Measurements from ENCODE around the gene ADGRD2.

Gene ADGRD2

GRCh38 chr9:124488641-124489210 is 38.5 kb downstream of the ADGRD2 start:
- Histone ChIP-seq H3K27me3 (ENCODE audit: insufficient read depth, low read length) (peaks cover 45% of the 10 kb centered on the region), H3K36me3 (ENCODE audit: insufficient read depth, low read length) (no peaks in the 10 kb centered on the region), H3K4me1 (ENCODE audit: control insufficient read depth, insufficient read depth, low read length, unreplicated experiment) (no peaks in the 10 kb centered on the region)

GRCh38 chr9:124489222-124489621 is 39.0 kb downstream of the ADGRD2 start:
- Histone ChIP-seq H3K36me3 (ENCODE audit: insufficient read depth, low read length) (no peaks in the 10 kb centered on the region), H3K27ac (ENCODE audit: low read depth, low read length) (no peak overlapping the region), H3K4me1 (ENCODE audit: control insufficient read depth, insufficient read depth, low read length, unreplicated experiment) (no peaks in the 10 kb centered on the region)

More at GRCh38 chr9:124488641-124489210, 38.5 kb downstream of the ADGRD2 start:
- Histone ChIP-seq H2AFZ (ENCODE audit: low read length, unreplicated experiment) (no peak overlapping the region), H3K79me2 (ENCODE audit: control insufficient read depth, insufficient read depth, low read length, unreplicated experiment) (no peaks in the 10 kb centered on the region), H3K27ac (ENCODE audit: low read depth, low read length) (no peak overlapping the region), H3K4me3 (ENCODE audit: low read depth, low read length) (no peak overlapping the region)

GRCh38 chr9:124490004-124490403 is 39.8 kb downstream of the ADGRD2 start:
- Histone ChIP-seq H2AFZ (ENCODE audit: low read length, unreplicated experiment) (no peak overlapping the region), H3K27me3 (ENCODE audit: insufficient read depth, low read length) (peaks cover 41% of the 10 kb centered on the region), H3K79me2 (ENCODE audit: control insufficient read depth, insufficient read depth, low read length, unreplicated experiment) (no peaks in the 10 kb centered on the region), H3K4me3 (ENCODE audit: low read depth, low read length) (no peak overlapping the region), H3K27ac (ENCODE audit: low read depth, low read length) (no peak overlapping the region), H3K4me1 (ENCODE audit: control insufficient read depth, insufficient read depth, low read length, unreplicated experiment) (no peaks in the 10 kb centered on the region), H3K36me3 (ENCODE audit: insufficient read depth, low read length) (no peaks in the 10 kb centered on the region)

More at GRCh38 chr9:124489222-124489621, 39.0 kb downstream of the ADGRD2 start:
- Histone ChIP-seq H3K4me3 (ENCODE audit: low read depth, low read length) (no peak overlapping the region), H3K27me3 (ENCODE audit: insufficient read depth, low read length) (peaks cover 43% of the 10 kb centered on the region), H3K79me2 (ENCODE audit: control insufficient read depth, insufficient read depth, low read length, unreplicated experiment) (no peaks in the 10 kb centered on the region), H2AFZ (ENCODE audit: low read length, unreplicated experiment) (no peak overlapping the region)

GRCh38 chr9:124491049-124491975 is 41.1 kb downstream of the ADGRD2 start:
- no peaks in the 10 kb centered on the region for H3K4me1 ChIP-seq (ENCODE audit: control insufficient read depth, insufficient read depth, low read length, unreplicated experiment)
- no peaks in the 10 kb centered on the region for H3K79me2 ChIP-seq (ENCODE audit: control insufficient read depth, insufficient read depth, low read length, unreplicated experiment)
- no peaks in the 10 kb centered on the region for H3K36me3 ChIP-seq (ENCODE audit: insufficient read depth, low read length)
- no peak overlapping the region for H3K27ac ChIP-seq (ENCODE audit: low read depth, low read length)
- H2AFZ ChIP-seq (ENCODE audit: low read length, unreplicated experiment), result no peak overlapping the region
- H3K27me3 ChIP-seq (ENCODE audit: insufficient read depth, low read length), result peaks cover 28% of the 10 kb centered on the region
- no peak overlapping the region for H3K4me3 ChIP-seq (ENCODE audit: low read depth, low read length)

- H2AFZ ChIP-seq (ENCODE audit: low read length, unreplicated experiment), result no peak overlapping the region
- no peak overlapping the region for H3K4me3 ChIP-seq (ENCODE audit: low read depth, low read length)
- H3K4me1 ChIP-seq (ENCODE audit: control insufficient read depth, insufficient read depth, low read length, unreplicated experiment), result no peaks in the 10 kb centered on the region
- H3K36me3 ChIP-seq (ENCODE audit: insufficient read depth, low read length), result no peaks in the 10 kb centered on the region
- no peaks in the 10 kb centered on the region for H3K79me2 ChIP-seq (ENCODE audit: control insufficient read depth, insufficient read depth, low read length, unreplicated experiment)
- H3K27ac ChIP-seq (ENCODE audit: low read depth, low read length), result no peak overlapping the region
- H3K27me3 ChIP-seq (ENCODE audit: insufficient read depth, low read length), result peaks cover 14% of the 10 kb centered on the region
Observed at GRCh38 chr9:124492818-124493217, 42.6 kb downstream of the ADGRD2 start.

GRCh38 chr9:124493218-124493617 is 43.0 kb downstream of the ADGRD2 start:
- H2AFZ ChIP-seq (ENCODE audit: low read length, unreplicated experiment), result no peak overlapping the region
- no peak overlapping the region for H3K27ac ChIP-seq (ENCODE audit: low read depth, low read length)
- no peaks in the 10 kb centered on the region for H3K79me2 ChIP-seq (ENCODE audit: control insufficient read depth, insufficient read depth, low read length, unreplicated experiment)
- no peaks in the 10 kb centered on the region for H3K36me3 ChIP-seq (ENCODE audit: insufficient read depth, low read length)
- peaks cover 16% of the 10 kb centered on the region for H3K27me3 ChIP-seq (ENCODE audit: insufficient read depth, low read length)
- H3K4me3 ChIP-seq (ENCODE audit: low read depth, low read length), result no peak overlapping the region
- no peaks in the 10 kb centered on the region for H3K4me1 ChIP-seq (ENCODE audit: control insufficient read depth, insufficient read depth, low read length, unreplicated experiment)

GRCh38 chr9:124493794-124494479 is 43.7 kb downstream of the ADGRD2 start:
- peaks cover 12% of the 10 kb centered on the region for H3K27me3 ChIP-seq (ENCODE audit: insufficient read depth, low read length)
- H3K79me2 ChIP-seq (ENCODE audit: control insufficient read depth, insufficient read depth, low read length, unreplicated experiment), result no peaks in the 10 kb centered on the region
- H3K36me3 ChIP-seq (ENCODE audit: insufficient read depth, low read length), result no peaks in the 10 kb centered on the region
- no peak overlapping the region for H3K27ac ChIP-seq (ENCODE audit: low read depth, low read length)
- H2AFZ ChIP-seq (ENCODE audit: low read length, unreplicated experiment), result no peak overlapping the region
- no peaks in the 10 kb centered on the region for H3K4me1 ChIP-seq (ENCODE audit: control insufficient read depth, insufficient read depth, low read length, unreplicated experiment)
- H3K4me3 ChIP-seq (ENCODE audit: low read depth, low read length), result no peak overlapping the region

GRCh38 chr9:124495126-124496074 is 45.1 kb downstream of the ADGRD2 start:
- no peak overlapping the region for H3K27ac ChIP-seq (ENCODE audit: low read depth, low read length)
- no peak overlapping the region for H2AFZ ChIP-seq (ENCODE audit: low read length, unreplicated experiment)
- H3K27me3 ChIP-seq (ENCODE audit: insufficient read depth, low read length), result peaks cover 18% of the 10 kb centered on the region
- H3K4me1 ChIP-seq (ENCODE audit: control insufficient read depth, insufficient read depth, low read length, unreplicated experiment), result no peaks in the 10 kb centered on the region
- H3K79me2 ChIP-seq (ENCODE audit: control insufficient read depth, insufficient read depth, low read length, unreplicated experiment), result no peaks in the 10 kb centered on the region
- no peak overlapping the region for H3K4me3 ChIP-seq (ENCODE audit: low read depth, low read length)
- no peaks in the 10 kb centered on the region for H3K36me3 ChIP-seq (ENCODE audit: insufficient read depth, low read length)

GRCh38 chr9:124496075-124496449 is 45.8 kb downstream of the ADGRD2 start:
- Histone ChIP-seq H2AFZ (ENCODE audit: low read length, unreplicated experiment) (no peak overlapping the region), H3K4me3 (ENCODE audit: low read depth, low read length) (no peak overlapping the region), H3K27me3 (ENCODE audit: insufficient read depth, low read length) (peaks cover 20% of the 10 kb centered on the region), H3K79me2 (ENCODE audit: control insufficient read depth, insufficient read depth, low read length, unreplicated experiment) (no peaks in the 10 kb centered on the region), H3K27ac (ENCODE audit: low read depth, low read length) (no peak overlapping the region), H3K4me1 (ENCODE audit: control insufficient read depth, insufficient read depth, low read length, unreplicated experiment) (no peaks in the 10 kb centered on the region), H3K36me3 (ENCODE audit: insufficient read depth, low read length) (no peaks in the 10 kb centered on the region)

GRCh38 chr9:124496463-124496862 is 46.2 kb downstream of the ADGRD2 start:
- Histone ChIP-seq H3K4me3 (ENCODE audit: low read depth, low read length) (no peak overlapping the region), H2AFZ (ENCODE audit: low read length, unreplicated experiment) (no peak overlapping the region), H3K27ac (ENCODE audit: low read depth, low read length) (no peak overlapping the region), H3K36me3 (ENCODE audit: insufficient read depth, low read length) (no peaks in the 10 kb centered on the region), H3K27me3 (ENCODE audit: insufficient read depth, low read length) (peaks cover 24% of the 10 kb centered on the region), H3K4me1 (ENCODE audit: control insufficient read depth, insufficient read depth, low read length, unreplicated experiment) (no peaks in the 10 kb centered on the region), H3K79me2 (ENCODE audit: control insufficient read depth, insufficient read depth, low read length, unreplicated experiment) (no peaks in the 10 kb centered on the region)

Measured in ACC112 (cell line).